HepG2 (cell line): ENCODE results near the gene AGBL3. TPM values are rescaled to one million over a fixed set of nuclear protein-coding genes. Genes with fewer than 3 reads are reported as not detected.

Source experiments
- AGO2 ChIP-seq: fragments of 200-400 bp; formaldehyde crosslinking; optimal IDR thresholded peaks from 2 replicates; pipeline ENCODE3; 2017; ENCODE audit warnings: mild to moderate bottlenecking, low read depth, low read length, moderate library complexity
- ARID2 ChIP-seq: sonication (generic); formaldehyde crosslinking; IDR thresholded peaks from 2 replicates; pipeline ENCODE4 v1.8.1; 2022; ENCODE audit warnings: mild to moderate bottlenecking, missing genetic modification reagents, borderline replicate concordance
- GZF1 ChIP-seq: sonication (generic); formaldehyde crosslinking; IDR thresholded peaks from 2 replicates; pipeline ENCODE4 v1.5.1; 2020; ENCODE audit warnings: mild to moderate bottlenecking, missing genetic modification reagents
- HDAC2 ChIP-seq: sonication (generic); formaldehyde crosslinking; IDR thresholded peaks from 2 replicates; pipeline ENCODE4 v1.4.0; 2020; ENCODE audit warnings: missing genetic modification reagents
- HNRNPK ChIP-seq: fragments of 200-400 bp; formaldehyde crosslinking; IDR thresholded peaks from 2 replicates; pipeline ENCODE4 v1.6.1; 2018; ENCODE audit warnings: low read length, low read depth, moderate library complexity, mild to moderate bottlenecking; ENCODE audit not compliant: poor library complexity, severe bottlenecking
- HOMEZ ChIP-seq: IDR thresholded peaks from 2 replicates; pipeline ENCODE4 v1.6.1; 2016; ENCODE audit warnings: low read depth
- MTF1 ChIP-seq: sonication (generic); formaldehyde crosslinking; IDR thresholded peaks from 2 replicates; pipeline ENCODE4 v1.5.0; 2020; ENCODE audit warnings: missing genetic modification reagents
- NKX3-1 ChIP-seq: sonication (generic); formaldehyde crosslinking; IDR thresholded peaks from 2 replicates; pipeline ENCODE4 v1.5.0; 2020; ENCODE audit warnings: missing genetic modification reagents
- SAP130 ChIP-seq: IDR thresholded peaks from 2 replicates; pipeline ENCODE4 v1.6.1; 2016; ENCODE audit warnings: low read depth
- SIX4 ChIP-seq: sonication (generic); formaldehyde crosslinking; IDR thresholded peaks from 2 replicates; pipeline ENCODE4 v1.4.0; 2020; ENCODE audit warnings: missing genetic modification reagents
- SNAI1 ChIP-seq: sonication (generic); formaldehyde crosslinking; IDR thresholded peaks from 2 replicates; pipeline ENCODE4 v1.5.0; 2020; ENCODE audit warnings: mild to moderate bottlenecking, missing genetic modification reagents, borderline replicate concordance
- TAF1 ChIP-seq: sonication (generic); formaldehyde crosslinking; IDR thresholded peaks from 2 replicates; pipeline ENCODE4 v1.4.0; 2020; ENCODE audit warnings: missing genetic modification reagents
- YEATS4 ChIP-seq: sonication (generic); formaldehyde crosslinking; IDR thresholded peaks from 2 replicates; pipeline ENCODE4 v1.4.0; 2020; ENCODE audit warnings: missing genetic modification reagents, borderline replicate concordance
- ZBTB7A ChIP-seq: sonication (generic); formaldehyde crosslinking; IDR thresholded peaks from 2 replicates; pipeline ENCODE4 v1.8.0; 2022; ENCODE audit warnings: mild to moderate bottlenecking, missing genetic modification reagents
- ZFP91 ChIP-seq: sonication (generic); formaldehyde crosslinking; IDR thresholded peaks from 2 replicates; pipeline ENCODE4 v1.9.0; 2022; ENCODE audit warnings: missing genetic modification reagents, mild to moderate bottlenecking, borderline replicate concordance
- ZNF343 ChIP-seq: sonication (generic); formaldehyde crosslinking; IDR thresholded peaks from 2 replicates; pipeline ENCODE4 v1.4.0; 2020; ENCODE audit warnings: mild to moderate bottlenecking, missing genetic modification reagents
- ZNF547 ChIP-seq: sonication (generic); formaldehyde crosslinking; IDR thresholded peaks from 2 replicates; pipeline ENCODE4 v1.5.1; 2020; ENCODE audit warnings: mild to moderate bottlenecking, missing genetic modification reagents
- ZNF652 ChIP-seq: IDR thresholded peaks from 2 replicates; pipeline ENCODE4 v1.6.1; 2016; ENCODE audit warnings: low read depth, borderline replicate concordance
- ZNF678 ChIP-seq: sonication (generic); formaldehyde crosslinking; IDR thresholded peaks from 2 replicates; pipeline ENCODE4 v1.4.0; 2020; ENCODE audit warnings: mild to moderate bottlenecking, missing genetic modification reagents
- polyA plus RNA-seq, 8 experiments: library from polyadenylated mRNA; depleted of rRNA in 3 of 8; stranded (reverse) in 7 of 8; unstranded in 1 of 8; fragments of >200 nt; fragmentation: Illumina TruSeq in 4 of 8; extraction: Trizol in 4 of 8; gene quantifications; 2 replicates each; pipeline versions ENCODE4 v1.2.1 to v1.2.3, GENCODE V29; 2011 to 2016; ENCODE audit warnings: low read depth in 4 of 8, missing spikeins in 1 of 8, mixed read lengths in 1 of 8; ENCODE audit not compliant: insufficient read depth in 1 of 8
- total RNA-seq, 5 experiments: library from RNA; depleted of rRNA; stranded (reverse); fragments of >200 nt; fragmentation: Illumina TruSeq; extraction: Trizol; gene quantifications; 2 replicates each; pipeline ENCODE4 v1.2.3, GENCODE V29; 2016; ENCODE audit warnings: low read depth in 1 of 5
- TF ChIP-seq, protein P1 (sequence below): IDR thresholded peaks from 2 replicates; pipeline ENCODE4 v1.6.1; 2016; ENCODE audit warnings: missing compliant biosample characterization, missing genetic modification reagents, borderline replicate concordance
- TF ChIP-seq, protein P2 (sequence below): sonication (generic); formaldehyde crosslinking; IDR thresholded peaks from 2 replicates; pipeline ENCODE4 v1.5.0; 2020; ENCODE audit warnings: mild to moderate bottlenecking, missing genetic modification reagents
- TF ChIP-seq, protein P3 (sequence below): sonication (generic); formaldehyde crosslinking; conservative IDR thresholded peaks from 2 replicates; pipeline ENCODE4 v1.4.0; 2020; ENCODE audit warnings: missing genetic modification reagents

Gene AGBL3
- total and polyA plus RNA-seq, 2 of the 13 experiments (the other 11 are each of a cell fraction or from before 2014, with no cell fraction given) = 2.2 to 7.2 TPM

DNA sequence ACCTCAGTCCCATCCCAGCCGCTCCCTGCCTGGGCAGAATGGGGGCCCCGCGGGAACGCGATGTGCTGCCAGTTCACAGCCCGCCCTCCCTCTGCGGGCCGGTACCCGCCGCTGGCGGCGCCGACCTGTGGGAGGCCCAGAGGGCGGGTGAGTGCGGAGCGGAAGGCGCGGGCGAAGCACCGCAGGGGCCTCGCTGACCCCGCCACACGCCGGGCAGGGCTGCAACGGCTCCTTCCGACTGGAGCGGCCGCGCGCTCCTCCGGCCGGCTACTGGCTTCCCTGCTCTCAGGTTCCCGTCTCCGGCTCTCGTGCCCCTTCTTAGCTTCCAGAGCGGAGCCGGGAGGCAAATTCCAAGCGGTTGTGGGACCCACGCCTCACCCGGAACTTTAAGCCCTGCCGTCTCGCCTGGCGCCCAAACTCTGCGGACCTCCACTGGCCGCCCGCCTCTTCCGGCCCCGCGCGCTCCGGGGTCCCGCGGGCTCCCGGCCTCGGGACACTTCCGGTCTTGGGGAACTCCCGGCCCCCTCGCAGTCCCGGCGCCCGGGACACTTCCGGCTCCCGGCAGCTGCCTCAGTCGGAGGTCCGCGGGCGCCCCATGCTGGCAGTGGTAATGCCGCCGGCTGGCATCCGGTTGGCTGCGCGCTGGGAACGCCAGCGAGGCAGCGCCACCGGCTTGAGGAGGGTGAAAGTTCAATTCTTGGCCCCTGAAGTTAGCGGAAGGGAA lies 184.1 kb downstream of the AGBL3 start, which contains the start of gene CYREN (continued):
- TF ChIP-seq ZNF343 (CRISPR knock-in tag) (peak; percentile 50), HNRNPK (peak; percentile 44), NKX3-1 (peak; percentile 21), HOMEZ (CRISPR knock-in tag) (peak; percentile 20; the same call in 1 of the 2 replicates), GZF1 (no peak), SIX4 (peak; percentile 23; the same call in 1 of the 2 replicates), ZBTB7A (CRISPR knock-in tag) (no peak), ZNF652 (CRISPR knock-in tag) (no peak; the same call in 1 of the 2 replicates), MTF1 (no peak), SNAI1 (CRISPR knock-in tag) (0 out of 2 replicates have a peak, but pooled peaks have one; percentile 69), ZFP91 (CRISPR knock-in tag) (peak; percentile 93), YEATS4 (peak; percentile 80; the same call in 1 of the 2 replicates), AGO2 (peak; percentile 99), HDAC2 (CRISPR knock-in tag) (peak; percentile 67), TAF1 (peak; percentile 89), ZNF678 (CRISPR knock-in tag) (peak; percentile 33; the same call in 1 of the 2 replicates), ZNF547 (CRISPR knock-in tag) (peak; percentile 79), SAP130 (CRISPR knock-in tag) (peak; percentile 83), ARID2 (CRISPR knock-in tag) (0 out of 2 replicates have a peak, but pooled peaks have one; percentile 50)
- TF ChIP-seq, protein P1, sequence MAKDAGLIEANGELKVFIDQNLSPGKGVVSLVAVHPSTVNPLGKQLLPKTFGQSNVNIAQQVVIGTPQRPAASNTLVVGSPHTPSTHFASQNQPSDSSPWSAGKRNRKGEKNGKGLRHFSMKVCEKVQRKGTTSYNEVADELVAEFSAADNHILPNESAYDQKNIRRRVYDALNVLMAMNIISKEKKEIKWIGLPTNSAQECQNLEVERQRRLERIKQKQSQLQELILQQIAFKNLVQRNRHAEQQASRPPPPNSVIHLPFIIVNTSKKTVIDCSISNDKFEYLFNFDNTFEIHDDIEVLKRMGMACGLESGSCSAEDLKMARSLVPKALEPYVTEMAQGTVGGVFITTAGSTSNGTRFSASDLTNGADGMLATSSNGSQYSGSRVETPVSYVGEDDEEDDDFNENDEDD (CRISPR knock-in tag) = peak; percentile 60; the same call in 1 of the 2 replicates
- TF ChIP-seq, protein P2, sequence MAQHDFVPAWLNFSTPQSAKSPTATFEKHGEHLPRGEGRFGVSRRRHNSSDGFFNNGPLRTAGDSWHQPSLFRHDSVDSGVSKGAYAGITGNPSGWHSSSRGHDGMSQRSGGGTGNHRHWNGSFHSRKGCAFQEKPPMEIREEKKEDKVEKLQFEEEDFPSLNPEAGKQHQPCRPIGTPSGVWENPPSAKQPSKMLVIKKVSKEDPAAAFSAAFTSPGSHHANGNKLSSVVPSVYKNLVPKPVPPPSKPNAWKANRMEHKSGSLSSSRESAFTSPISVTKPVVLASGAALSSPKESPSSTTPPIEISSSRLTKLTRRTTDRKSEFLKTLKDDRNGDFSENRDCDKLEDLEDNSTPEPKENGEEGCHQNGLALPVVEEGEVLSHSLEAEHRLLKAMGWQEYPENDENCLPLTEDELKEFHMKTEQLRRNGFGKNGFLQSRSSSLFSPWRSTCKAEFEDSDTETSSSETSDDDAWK (CRISPR knock-in tag) = no peak
- TF ChIP-seq, protein P3, sequence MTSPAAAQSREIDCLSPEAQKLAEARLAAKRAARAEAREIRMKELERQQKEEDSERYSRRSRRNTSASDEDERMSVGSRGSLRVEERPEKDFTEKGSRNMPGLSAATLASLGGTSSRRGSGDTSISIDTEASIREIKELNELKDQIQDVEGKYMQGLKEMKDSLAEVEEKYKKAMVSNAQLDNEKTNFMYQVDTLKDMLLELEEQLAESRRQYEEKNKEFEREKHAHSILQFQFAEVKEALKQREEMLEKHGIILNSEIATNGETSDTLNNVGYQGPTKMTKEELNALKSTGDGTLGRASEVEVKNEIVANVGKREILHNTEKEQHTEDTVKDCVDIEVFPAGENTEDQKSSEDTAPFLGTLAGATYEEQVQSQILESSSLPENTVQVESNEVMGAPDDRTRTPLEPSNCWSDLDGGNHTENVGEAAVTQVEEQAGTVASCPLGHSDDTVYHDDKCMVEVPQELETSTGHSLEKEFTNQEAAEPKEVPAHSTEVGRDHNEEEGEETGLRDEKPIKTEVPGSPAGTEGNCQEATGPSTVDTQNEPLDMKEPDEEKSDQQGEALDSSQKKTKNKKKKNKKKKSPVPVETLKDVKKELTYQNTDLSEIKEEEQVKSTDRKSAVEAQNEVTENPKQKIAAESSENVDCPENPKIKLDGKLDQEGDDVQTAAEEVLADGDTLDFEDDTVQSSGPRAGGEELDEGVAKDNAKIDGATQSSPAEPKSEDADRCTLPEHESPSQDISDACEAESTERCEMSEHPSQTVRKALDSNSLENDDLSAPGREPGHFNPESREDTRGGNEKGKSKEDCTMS (CRISPR knock-in tag) = no peak
